ENCODE results near the gene EXOC1. TPM values are rescaled to one million over a fixed set of nuclear protein-coding genes. Genes with fewer than 3 reads are reported as not detected.

The EXOC1 gene
- total and polyA plus RNA-seq, 9 of the 15 experiments (the other 6 are each of a cell fraction or from before 2014, with no cell fraction given), result 16.0 to 45.5 (median 26.2) TPM

DNA sequence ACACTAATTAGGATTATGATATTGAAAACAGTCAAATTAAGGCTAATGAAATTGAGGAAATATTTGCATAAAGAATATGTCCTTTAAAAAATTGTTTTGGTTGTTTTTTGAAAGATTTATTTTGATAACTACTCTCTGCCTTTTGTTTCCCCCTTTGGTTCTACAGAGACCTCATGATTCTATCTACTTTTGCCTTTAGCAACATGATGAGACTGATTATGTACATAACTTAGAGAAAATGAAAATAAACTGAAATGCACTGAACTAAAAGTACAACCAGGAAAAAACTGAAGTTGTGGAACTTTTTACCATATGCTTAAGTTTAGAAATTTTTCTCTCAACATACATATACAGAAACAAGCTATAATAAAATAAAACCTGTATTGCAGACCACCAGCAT lies 21.4 kb downstream of the EXOC1 start:
- intact Hi-C loops (cut with micrococcal nuclease), result no loop called here
- no peak overlapping the region for H3K4me3 ChIP-seq
- in situ Hi-C loops (cut with MboI), result no loop called here
- no peaks in the 10 kb centered on the region for H3K9me1 ChIP-seq (ENCODE audit: control insufficient read depth, insufficient read depth, low read length)
- ChIA-PET POLR2A (interaction anchor here (0.6 kb wide), 1 partner anchor 330 kb away, joined by 3 read pairs; no protein-coding TSS in a partner anchor), CTCF (ENCODE audit: low intra/inter-chr PET ratio) (no interaction called here)
- FAIRE-seq (no peak), DNase-seq (ENCODE audit: extremely low read depth in 1 of 4, low spot score in 3 of 4) (no peak), ATAC-seq (no peak)
- H3K27me3 ChIP-seq (ENCODE audit: control insufficient read depth in 2 of 2, insufficient read depth in 2 of 2, low read length in 2 of 2), result no peaks in the 10 kb centered on the region
- no peak overlapping the region for H3K9ac ChIP-seq (ENCODE audit: insufficient read depth in 1 of 2, low read depth in 2 of 2, low read length in 2 of 2)
- no peak overlapping the region for H3K4me2 ChIP-seq (ENCODE audit: insufficient read depth, low read length)
- no peaks in the 10 kb centered on the region for H3K79me2 ChIP-seq (ENCODE audit: control insufficient read depth, insufficient read depth, low read length)
- no peak overlapping the region for H3K27ac ChIP-seq (ENCODE audit: extremely low read depth, low read depth, low read length)
- no peaks in the 10 kb centered on the region for H3K9me3 ChIP-seq (replicated peaks; ENCODE audit: control insufficient read depth, insufficient read depth, low read depth, low read length)
- H4K20me1 ChIP-seq (replicated peaks; ENCODE audit: control insufficient read depth, insufficient read depth, low read length), result no peaks in the 10 kb centered on the region
- H3K4me1 ChIP-seq (replicated peaks in 1 of 2; ENCODE audit: control insufficient read depth in 2 of 2, insufficient read depth in 2 of 2, low read length in 2 of 2), result no peaks in the 10 kb centered on the region
- no peak overlapping the region for H2AFZ ChIP-seq (ENCODE audit: low read depth, low read length)
- no TSS peak for BruUV-seq (replicated peaks)
- TF ChIP-seq ZNF41 (CRISPR knock-in tag; conservative IDR thresholded peaks at IDR 0.05) (no peak), KLF1 (tag; IDR thresholded peaks at IDR 0.05) (no peak), EHMT2 (IDR thresholded peaks at IDR 0.05) (no peak), RFX5 (IDR thresholded peaks at IDR 0.05; ENCODE audit: low read depth, low read length) (no peak), ELF2 (CRISPR knock-in tag; IDR thresholded peaks at IDR 0.05) (no peak)
- H3K36me3 ChIP-seq (ENCODE audit: control insufficient read depth, insufficient read depth, low read length), result peaks cover 64% of the 10 kb centered on the region; the same call in 2 of the 3 replicates

DNA sequence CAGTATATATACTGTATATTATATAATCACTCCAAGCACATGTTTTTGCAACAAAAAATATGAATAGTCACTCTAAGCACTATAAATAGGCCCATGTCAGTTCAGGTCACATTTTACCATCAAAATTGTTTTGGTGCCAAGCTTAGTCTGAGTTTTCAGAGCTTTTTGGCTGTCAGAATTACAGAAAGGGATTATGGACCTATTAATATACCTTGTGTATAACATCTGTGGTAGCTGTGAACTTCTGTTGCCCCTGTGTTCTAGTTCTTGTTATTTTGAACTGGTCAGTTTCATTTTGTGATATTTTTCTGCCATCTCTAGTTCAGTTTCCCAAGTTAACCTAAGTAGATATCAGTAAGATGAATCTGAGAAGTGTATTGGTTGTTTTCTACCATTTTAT lies 22.9 kb downstream of the EXOC1 start:
- H3K27me3 ChIP-seq (ENCODE audit: control insufficient read depth in 2 of 2, insufficient read depth in 2 of 2, low read length in 2 of 2), result no peaks in the 10 kb centered on the region
- no peak for ATAC-seq
- intact Hi-C loops (cut with micrococcal nuclease) (no loop called here), in situ Hi-C loops (cut with MboI) (no loop called here)
- H3K27ac ChIP-seq (ENCODE audit: extremely low read depth, low read depth, low read length), result no peak overlapping the region
- H4K20me1 ChIP-seq (replicated peaks; ENCODE audit: control insufficient read depth, insufficient read depth, low read length), result no peaks in the 10 kb centered on the region
- H3K4me1 ChIP-seq (replicated peaks in 1 of 2; ENCODE audit: control insufficient read depth in 2 of 2, insufficient read depth in 2 of 2, low read length in 2 of 2), result no peaks in the 10 kb centered on the region
- no peaks in the 10 kb centered on the region for H3K9me1 ChIP-seq (ENCODE audit: control insufficient read depth, insufficient read depth, low read length)
- BruUV-seq (replicated peaks), result no TSS peak
- H3K79me2 ChIP-seq (ENCODE audit: control insufficient read depth, insufficient read depth, low read length), result no peaks in the 10 kb centered on the region
- ChIA-PET POLR2A (interaction anchor here (1.0 kb wide), 1 partner anchor 10 kb away, joined by 3 read pairs; no protein-coding TSS in a partner anchor), CTCF (ENCODE audit: low intra/inter-chr PET ratio) (no interaction called here)
- no peak overlapping the region for H2AFZ ChIP-seq (ENCODE audit: low read depth, low read length)
- no peak for DNase-seq (ENCODE audit: extremely low read depth in 1 of 4, low spot score in 3 of 4)
- no peak overlapping the region for H3K4me3 ChIP-seq
- peaks cover 59% of the 10 kb centered on the region; the same call in 2 of the 3 replicates for H3K36me3 ChIP-seq (ENCODE audit: control insufficient read depth, insufficient read depth, low read length)
- no peak overlapping the region for H3K4me2 ChIP-seq (ENCODE audit: insufficient read depth, low read length)
- no peaks in the 10 kb centered on the region for H3K9me3 ChIP-seq (replicated peaks; ENCODE audit: control insufficient read depth, insufficient read depth, low read depth, low read length)
- H3K9ac ChIP-seq (ENCODE audit: insufficient read depth in 1 of 2, low read depth in 2 of 2, low read length in 2 of 2), result no peak overlapping the region
- no peak for FAIRE-seq
- TF ChIP-seq, protein P1, sequence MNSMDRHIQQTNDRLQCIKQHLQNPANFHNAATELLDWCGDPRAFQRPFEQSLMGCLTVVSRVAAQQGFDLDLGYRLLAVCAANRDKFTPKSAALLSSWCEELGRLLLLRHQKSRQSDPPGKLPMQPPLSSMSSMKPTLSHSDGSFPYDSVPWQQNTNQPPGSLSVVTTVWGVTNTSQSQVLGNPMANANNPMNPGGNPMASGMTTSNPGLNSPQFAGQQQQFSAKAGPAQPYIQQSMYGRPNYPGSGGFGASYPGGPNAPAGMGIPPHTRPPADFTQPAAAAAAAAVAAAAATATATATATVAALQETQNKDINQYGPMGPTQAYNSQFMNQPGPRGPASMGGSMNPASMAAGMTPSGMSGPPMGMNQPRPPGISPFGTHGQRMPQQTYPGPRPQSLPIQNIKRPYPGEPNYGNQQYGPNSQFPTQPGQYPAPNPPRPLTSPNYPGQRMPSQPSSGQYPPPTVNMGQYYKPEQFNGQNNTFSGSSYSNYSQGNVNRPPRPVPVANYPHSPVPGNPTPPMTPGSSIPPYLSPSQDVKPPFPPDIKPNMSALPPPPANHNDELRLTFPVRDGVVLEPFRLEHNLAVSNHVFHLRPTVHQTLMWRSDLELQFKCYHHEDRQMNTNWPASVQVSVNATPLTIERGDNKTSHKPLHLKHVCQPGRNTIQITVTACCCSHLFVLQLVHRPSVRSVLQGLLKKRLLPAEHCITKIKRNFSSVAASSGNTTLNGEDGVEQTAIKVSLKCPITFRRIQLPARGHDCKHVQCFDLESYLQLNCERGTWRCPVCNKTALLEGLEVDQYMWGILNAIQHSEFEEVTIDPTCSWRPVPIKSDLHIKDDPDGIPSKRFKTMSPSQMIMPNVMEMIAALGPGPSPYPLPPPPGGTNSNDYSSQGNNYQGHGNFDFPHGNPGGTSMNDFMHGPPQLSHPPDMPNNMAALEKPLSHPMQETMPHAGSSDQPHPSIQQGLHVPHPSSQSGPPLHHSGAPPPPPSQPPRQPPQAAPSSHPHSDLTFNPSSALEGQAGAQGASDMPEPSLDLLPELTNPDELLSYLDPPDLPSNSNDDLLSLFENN (IDR thresholded peaks at IDR 0.05; ENCODE audit: low read depth in 2 of 2, low read length in 2 of 2), result no peak
- TF ChIP-seq RNF2 (IDR thresholded peaks at IDR 0.05) (no peak), ZNF134 (CRISPR knock-in tag; conservative IDR thresholded peaks at IDR 0.05) (no peak), ZNF79 (CRISPR knock-in tag; IDR thresholded peaks at IDR 0.05; ENCODE audit: low read depth) (no peak), TAF9B (IDR thresholded peaks at IDR 0.05; ENCODE audit: partially characterized antibody) (no peak), SRSF9 (IDR thresholded peaks at IDR 0.05; ENCODE audit: borderline replicate concordance, low read depth, low read length) (no peak), ZNF436 (CRISPR knock-in tag; IDR thresholded peaks at IDR 0.05) (no peak), ZC3H4 (CRISPR knock-in tag; IDR thresholded peaks at IDR 0.05; ENCODE audit: borderline replicate concordance) (no peak)
- TF ChIP-seq, protein P2, sequence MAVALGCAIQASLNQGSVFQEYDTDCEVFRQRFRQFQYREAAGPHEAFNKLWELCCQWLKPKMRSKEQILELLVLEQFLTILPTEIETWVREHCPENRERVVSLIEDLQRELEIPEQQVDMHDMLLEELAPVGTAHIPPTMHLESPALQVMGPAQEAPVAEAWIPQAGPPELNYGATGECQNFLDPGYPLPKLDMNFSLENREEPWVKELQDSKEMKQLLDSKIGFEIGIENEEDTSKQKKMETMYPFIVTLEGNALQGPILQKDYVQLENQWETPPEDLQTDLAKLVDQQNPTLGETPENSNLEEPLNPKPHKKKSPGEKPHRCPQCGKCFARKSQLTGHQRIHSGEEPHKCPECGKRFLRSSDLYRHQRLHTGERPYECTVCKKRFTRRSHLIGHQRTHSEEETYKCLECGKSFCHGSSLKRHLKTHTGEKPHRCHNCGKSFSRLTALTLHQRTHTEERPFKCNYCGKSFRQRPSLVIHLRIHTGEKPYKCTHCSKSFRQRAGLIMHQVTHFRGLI (CRISPR knock-in tag; IDR thresholded peaks at IDR 0.05), result no peak

Measured in K562 (cell line).